ENCODE results near the gene SLC25A26.

GRCh38 chr3:66322436-66322835 is 101.6 kb downstream of the SLC25A26 start:
- no peak for TF ChIP-seq CTCF (IDR thresholded peaks at IDR 0.05 in 2 of 3, conservative IDR thresholded peaks at IDR 0.05 in 1 of 3; ENCODE audit: borderline replicate concordance in 1 of 3, insufficient read depth in 1 of 3, low read depth in 2 of 3, low read length in 2 of 3)
- no peak for TF ChIP-seq ZNF274 (IDR thresholded peaks at IDR 0.05; ENCODE audit: low read depth, low read length)
- no peak for TF ChIP-seq ZBTB33 (IDR thresholded peaks at IDR 0.05; ENCODE audit: extremely low read depth, insufficient replicate concordance, low read length)
- TF ChIP-seq POLR2A (IDR thresholded peaks at IDR 0.05; ENCODE audit: borderline replicate concordance, extremely low read depth, insufficient read depth, insufficient read length), result no peak
- TF ChIP-seq EZH2phosphoT487 (IDR thresholded peaks at IDR 0.05; ENCODE audit: borderline replicate concordance), result no peak
- TF ChIP-seq SRF (IDR thresholded peaks at IDR 0.05; ENCODE audit: low read depth), result no peak
- no peak for TF ChIP-seq RAD21 (IDR thresholded peaks at IDR 0.05; ENCODE audit: low read depth)
- no peak for TF ChIP-seq YY1 (IDR thresholded peaks at IDR 0.05; ENCODE audit: extremely low read depth, insufficient replicate concordance, low read depth, low read length)
- TF ChIP-seq SP1 (IDR thresholded peaks at IDR 0.05; ENCODE audit: low read depth), result no peak
- no peak for TF ChIP-seq EZH2 (IDR thresholded peaks at IDR 0.05)

All from HCT116 (cell line).